Stomach (tissue), 4 donors: ENCODE results near the gene GALNT17.

Experiments used
- POLR2A ChIP-seq, 4 donors: fragments of 450-650 bp; IDR thresholded peaks; one replicate each; pipeline ENCODE4 v1.6.1; 2016; ENCODE audit warnings: antibody characterized with exemption in 4 of 4, control low read depth in 2 of 4, mild to moderate bottlenecking in 1 of 4, moderate library complexity in 1 of 4
- POLR2AphosphoS5 ChIP-seq, 3 donors: sonication (generic); formaldehyde crosslinking; IDR thresholded peaks; one replicate each; pipeline ENCODE4 v1.6.1; 2016; ENCODE audit warnings: antibody characterized with exemption in 3 of 3
- TF ChIP-seq, protein P1 (sequence below), 7 experiments: fragments of 450-650 bp in 4 of 7; fragments of 200-600 bp in 3 of 7; sonication (generic) in 3 of 7; IDR thresholded peaks; one replicate each; pipeline ENCODE4 v1.5.1; 2016 to 2019; ENCODE audit warnings: antibody characterized with exemption in 7 of 7, control low read depth in 2 of 7, mild to moderate bottlenecking in 1 of 7

DNA sequence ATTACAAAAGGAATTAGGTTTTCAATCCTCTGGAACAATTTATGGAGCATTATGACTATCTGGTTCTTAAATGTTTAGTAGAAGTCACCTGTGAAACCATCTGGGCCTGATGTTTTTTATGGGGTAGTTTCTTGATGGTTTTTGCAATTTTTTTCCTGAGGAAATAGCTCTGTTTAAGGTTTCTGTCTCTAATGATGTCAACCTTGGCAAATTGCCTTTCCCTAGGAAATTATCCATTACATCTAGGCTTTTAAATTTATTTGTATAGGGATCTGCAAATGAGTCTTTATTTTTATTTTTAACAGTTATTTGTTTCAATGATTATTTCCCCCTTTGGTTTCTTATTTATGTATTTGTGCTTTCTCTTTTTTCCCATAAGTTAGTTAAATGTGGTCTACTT, 222.8 kb downstream of the GALNT17 start:
- no peak for TF ChIP-seq POLR2A (IDR thresholded peaks at IDR 0.05)
- TF ChIP-seq, protein P1, sequence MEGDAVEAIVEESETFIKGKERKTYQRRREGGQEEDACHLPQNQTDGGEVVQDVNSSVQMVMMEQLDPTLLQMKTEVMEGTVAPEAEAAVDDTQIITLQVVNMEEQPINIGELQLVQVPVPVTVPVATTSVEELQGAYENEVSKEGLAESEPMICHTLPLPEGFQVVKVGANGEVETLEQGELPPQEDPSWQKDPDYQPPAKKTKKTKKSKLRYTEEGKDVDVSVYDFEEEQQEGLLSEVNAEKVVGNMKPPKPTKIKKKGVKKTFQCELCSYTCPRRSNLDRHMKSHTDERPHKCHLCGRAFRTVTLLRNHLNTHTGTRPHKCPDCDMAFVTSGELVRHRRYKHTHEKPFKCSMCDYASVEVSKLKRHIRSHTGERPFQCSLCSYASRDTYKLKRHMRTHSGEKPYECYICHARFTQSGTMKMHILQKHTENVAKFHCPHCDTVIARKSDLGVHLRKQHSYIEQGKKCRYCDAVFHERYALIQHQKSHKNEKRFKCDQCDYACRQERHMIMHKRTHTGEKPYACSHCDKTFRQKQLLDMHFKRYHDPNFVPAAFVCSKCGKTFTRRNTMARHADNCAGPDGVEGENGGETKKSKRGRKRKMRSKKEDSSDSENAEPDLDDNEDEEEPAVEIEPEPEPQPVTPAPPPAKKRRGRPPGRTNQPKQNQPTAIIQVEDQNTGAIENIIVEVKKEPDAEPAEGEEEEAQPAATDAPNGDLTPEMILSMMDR (IDR thresholded peaks at IDR 0.05), result no peak
- no peak for TF ChIP-seq POLR2AphosphoS5 (IDR thresholded peaks at IDR 0.05)
